Small intestine (tissue), 7 donors: Measurements from ENCODE around the gene NGRN. TPM values are rescaled to one million over a fixed set of nuclear protein-coding genes. Genes with fewer than 3 reads are reported as not detected.
"Not testable (repeated sequence)": the region's sequence is repeated elsewhere in the genome, so short reads cannot be mapped to it uniquely, and the experiment has no call there.

Source experiments
- DNase-seq, 2 donors: peaks; one replicate each; pipeline versions ENCODE4 v3.0.0 to v3.0.0-alpha.2; 2013
- FAIRE-seq: peaks from 2 replicates; lab custom pipeline; 2012; peaks lifted over from hg19 to GRCh38; lab: Jason Lieb, UNC
- H3K27ac ChIP-seq, 3 donors: one replicate each; pipeline ENCODE4 v1.5.1; 2013; ENCODE audit warnings: low read length in 2 of 3, mild to moderate bottlenecking in 2 of 3, control low read depth in 1 of 3, inconsistent platforms in 1 of 3, low read depth in 1 of 3, moderate library complexity in 1 of 3
- H3K27me3 ChIP-seq, 3 donors: one replicate each; pipeline ENCODE4 v1.6.1; 2013; ENCODE audit warnings: low read length in 3 of 3, inconsistent platforms in 1 of 3; ENCODE audit not compliant: control insufficient read depth in 3 of 3, insufficient read depth in 3 of 3
- H3K36me3 ChIP-seq, 3 donors: one replicate each; pipeline ENCODE4 v1.6.1; 2013; ENCODE audit warnings: low read length in 3 of 3, inconsistent platforms in 1 of 3, low read depth in 1 of 3, mild to moderate bottlenecking in 1 of 3, moderate library complexity in 1 of 3; ENCODE audit not compliant: control insufficient read depth in 3 of 3, insufficient read depth in 2 of 3
- H3K4me1 ChIP-seq, 3 donors: one replicate each; pipeline ENCODE4 v1.6.1; 2013; ENCODE audit warnings: low read length in 2 of 3, inconsistent platforms in 1 of 3, low read depth in 1 of 3, mild to moderate bottlenecking in 1 of 3, moderate library complexity in 1 of 3; ENCODE audit not compliant: control insufficient read depth in 3 of 3, insufficient read depth in 2 of 3
- H3K4me3 ChIP-seq, 3 donors: one replicate each; pipeline ENCODE4 v1.5.1; 2013; ENCODE audit warnings: low read length in 3 of 3, control low read depth in 1 of 3, inconsistent platforms in 1 of 3, low read depth in 1 of 3, mild to moderate bottlenecking in 1 of 3, moderate library complexity in 1 of 3
- H3K9me3 ChIP-seq, 2 donors: one replicate each; pipeline ENCODE4 v1.6.1; 2013; ENCODE audit warnings: low read depth in 1 of 2, low read length in 1 of 2; ENCODE audit not compliant: control insufficient read depth in 2 of 2, insufficient read depth in 1 of 2
- WGBS, 3 donors: extraction: QIAGEN DNeasy Blood & Tissue Kit; methylation state at CpG; one replicate each; pipeline ENCODE4 v1.1.7; 2013; 5-methylcytosine and 5-hydroxymethylcytosine counted together
- polyA plus RNA-seq, 4 donors: library from polyadenylated mRNA; stranded (reverse) in 3 of 4; unstranded in 1 of 4; fragments of 200-250 nt in 3 of 4; fragments of 120-200 nt in 1 of 4; gene quantifications; one replicate each; pipeline versions ENCODE4 v1.2.1 to v1.2.3, GENCODE V29; 2013
- donor health status: healthy with polysubstance abuse.
- donor health status: control.
- donor health status: control.
- donor health status: Bipolar disorder and iron deficiency.
- donor health status: healthy.

NGRN gene
- polyA plus RNA-seq, 4 donors = 41.4 to 69.8 (median 49.9) TPM

- H3K9me3 ChIP-seq = no peaks in the 10 kb centered on the region
- 49 to 78% (median 64%) methylated on average over 5 of the region's 5 CpGs for WGBS, 3 donors
- H3K4me3 ChIP-seq = no peak overlapping the region
- DNase-seq (peak in 1 of 2 donors; percentile 24), FAIRE-seq (no peak)
- H3K27me3 ChIP-seq = no peaks in the 10 kb centered on the region
- H3K4me1 ChIP-seq = peaks cover 1 to 17% (median 4%) of the 10 kb centered on the region in 3 donors
- H3K27ac ChIP-seq = peak overlapping the region in 1 of 3 donors; percentile 12
- H3K36me3 ChIP-seq = peaks cover 0 to 9% (median 0%) of the 10 kb centered on the region in 3 donors
These were observed 3.0 kb upstream of the NGRN start for GRCh38 chr15:90262426-90262825.

- peak overlapping the region; percentile 93 to 99 (median 95) for H3K27ac ChIP-seq
These were observed 801 bp upstream of the NGRN start for GRCh38 chr15:90264671-90265070.

GRCh38 chr15:90266061-90266431 is 574 bp downstream of the NGRN start:
- H3K4me1 ChIP-seq = peaks cover 4 to 29% (median 13%) of the 10 kb centered on the region in 3 donors
- peaks cover 0 to 23% (median 7%) of the 10 kb centered on the region in 3 donors for H3K36me3 ChIP-seq
- peak overlapping the region; percentile 93 to 99 (median 95) for H3K27ac ChIP-seq
- H3K4me3 ChIP-seq = peak overlapping the region; percentile 63 to 89 (median 78)
- 0% methylated on average over 16 of the region's 16 CpGs for WGBS, 3 donors
- H3K27me3 ChIP-seq = no peaks in the 10 kb centered on the region
- DNase-seq = peak in 1 of 2 donors; percentile 44
- no peak for FAIRE-seq
- no peaks in the 10 kb centered on the region for H3K9me3 ChIP-seq

More at GRCh38 chr15:90264671-90265070, 801 bp upstream of the NGRN start:
- Histone ChIP-seq H3K9me3 (no peaks in the 10 kb centered on the region), H3K4me1 (peaks cover 4 to 29% (median 13%) of the 10 kb centered on the region in 3 donors), H3K36me3 (peaks cover 0 to 16% (median 0%) of the 10 kb centered on the region in 3 donors), H3K27me3 (no peaks in the 10 kb centered on the region), H3K4me3 (peak overlapping the region; percentile 63 to 89 (median 78))
- no peak for FAIRE-seq
- WGBS, 3 donors = 4 to 39% (median 16%) methylated on average over 4 of the region's 4 CpGs
- peak; percentile 80 to 94 for DNase-seq

GRCh38 chr15:90266485-90266884 is 1.0 kb downstream of the NGRN start:
- Histone ChIP-seq H3K4me3 (peak overlapping the region; percentile 27 to 89 (median 63)), H3K9me3 (no peaks in the 10 kb centered on the region), H3K27me3 (no peaks in the 10 kb centered on the region), H3K36me3 (peaks cover 0 to 28% (median 8%) of the 10 kb centered on the region in 3 donors), H3K4me1 (peaks cover 4 to 29% (median 13%) of the 10 kb centered on the region in 3 donors), H3K27ac (peak overlapping the region; percentile 93 to 99 (median 95))
- 2 to 8% (median 2%) methylated on average over 15 of the region's 15 CpGs for WGBS, 3 donors
- FAIRE-seq (no peak), DNase-seq (peak; percentile 31 to 38)

- FAIRE-seq (no peak), DNase-seq (peak; percentile 33 to 53)
These were observed 2.9 kb downstream of the NGRN start for GRCh38 chr15:90268415-90268814.

GRCh38 chr15:90270502-90271150 is 5.2 kb downstream of the NGRN start:
- no peak for DNase-seq
- H3K36me3 ChIP-seq = peaks cover 3 to 52% (median 25%) of the 10 kb centered on the region in 3 donors
- no peak for FAIRE-seq
- no peaks in the 10 kb centered on the region for H3K27me3 ChIP-seq
- H3K9me3 ChIP-seq = no peaks in the 10 kb centered on the region
- H3K4me1 ChIP-seq = peaks cover 4 to 17% (median 13%) of the 10 kb centered on the region in 3 donors
- H3K4me3 ChIP-seq = no peak overlapping the region
- 81 to 91% (median 83%) methylated on average over 10 of the region's 10 CpGs for WGBS, 3 donors
- H3K27ac ChIP-seq = no peak overlapping the region

More at GRCh38 chr15:90268415-90268814, 2.9 kb downstream of the NGRN start:
- 8 to 46% (median 33%) methylated on average over 1 of the region's 1 CpG for WGBS, 3 donors
- no peaks in the 10 kb centered on the region for H3K27me3 ChIP-seq
- H3K36me3 ChIP-seq = peaks cover 3 to 34% (median 19%) of the 10 kb centered on the region in 3 donors
- no peak overlapping the region for H3K4me3 ChIP-seq
- H3K27ac ChIP-seq = peak overlapping the region in 1 of 3 donors; percentile 17
- no peaks in the 10 kb centered on the region for H3K9me3 ChIP-seq
- peaks cover 4 to 29% (median 13%) of the 10 kb centered on the region in 3 donors for H3K4me1 ChIP-seq

- WGBS, 3 donors = 71 to 77% (median 76%) methylated on average over 7 of the region's 7 CpGs
- no peak overlapping the region for H3K27ac ChIP-seq
- peaks cover 4 to 17% (median 13%) of the 10 kb centered on the region in 3 donors for H3K4me1 ChIP-seq
- DNase-seq (no peak), FAIRE-seq (no peak)
- H3K27me3 ChIP-seq = no peaks in the 10 kb centered on the region
- no peak overlapping the region for H3K4me3 ChIP-seq
- H3K9me3 ChIP-seq = no peaks in the 10 kb centered on the region
- H3K36me3 ChIP-seq = peaks cover 3 to 54% (median 25%) of the 10 kb centered on the region in 3 donors
These were observed 6.1 kb downstream of the NGRN start for GRCh38 chr15:90271459-90272166.

GRCh38 chr15:90278467-90278866 is 13.0 kb downstream of the NGRN start:
- H3K27me3 ChIP-seq, H3K4me3 ChIP-seq, H3K4me1 ChIP-seq, H3K9me3 ChIP-seq, DNase-seq, FAIRE-seq, H3K27ac ChIP-seq: not testable (repeated sequence)
- WGBS, 3 donors = 95 to 98% (median 98%) methylated on average over 12 of the region's 12 CpGs
- H3K36me3 ChIP-seq = peaks cover 0 to 20% (median 6%) of the 10 kb centered on the region in 3 donors
